Endothelial cell of umbilical vein (primary cell): ENCODE measurements around the gene ZBTB26. TPM values are rescaled to one million over a fixed set of nuclear protein-coding genes. Genes with fewer than 3 reads are reported as not detected.

Source experiments
- BruUV-seq: library from RNA; stranded (reverse); fragments of 400-500 nt; replicated peaks from 2 replicates; lab custom pipeline; 2021; lab: Mats Ljungman, UMichigan
- CTCF ChIA-PET: fragments of 300-600, 350-600 bp; sonication (Branson Sonifier 250); formaldehyde crosslinking; loops from one replicate; lab custom pipeline; 2021; ENCODE audit warnings: antibody characterized with exemption, inconsistent platforms; lab: Charles Lee
- POLR2A ChIA-PET: fragments of 300-600, 350-600 bp; sonication (Branson Sonifier 250); formaldehyde crosslinking; loops from one replicate; lab custom pipeline; 2021; ENCODE audit warnings: antibody characterized with exemption, inconsistent platforms; lab: Charles Lee
- DNase-seq: peaks from one replicate; pipeline ENCODE4 v3.0.0-alpha.2; 2011; ENCODE audit warnings: low read depth, low spot score
- FAIRE-seq: peaks from 2 replicates; lab custom pipeline; 2011; peaks lifted over from hg19 to GRCh38; lab: Jason Lieb, UNC
- H2AFZ ChIP-seq: 2 replicates; pipeline ENCODE4 v1.6.0; 2012; ENCODE audit warnings: low read depth, low read length, control low read depth, inconsistent platforms
- H3K27ac ChIP-seq: 2 replicates; pipeline ENCODE4 v1.5.1; 2011; ENCODE audit warnings: low read depth, mild to moderate bottlenecking, control low read depth, low read length, moderate library complexity; ENCODE audit not compliant: insufficient read depth
- H3K27me3 ChIP-seq, 2 experiments: 2 replicates each; pipeline versions ENCODE4 v1.6.0 to v1.6.1; 2011; ENCODE audit warnings: low read length in 2 of 2, mixed read lengths in 1 of 2; ENCODE audit not compliant: control insufficient read depth in 2 of 2, insufficient read depth in 2 of 2
- H3K36me3 ChIP-seq, 2 experiments: 2 replicates in 1 of 2; 3 replicates in 1 of 2; pipeline ENCODE4 v1.5.1; 2011; ENCODE audit warnings: low read length in 2 of 2, mild to moderate bottlenecking in 1 of 2, moderate library complexity in 1 of 2; ENCODE audit not compliant: control insufficient read depth in 2 of 2, insufficient read depth in 2 of 2; ENCODE audit errors: extremely low read depth in 1 of 2
- H3K4me1 ChIP-seq: 3 replicates; pipeline ENCODE4 v1.5.1; 2011; ENCODE audit warnings: mild to moderate bottlenecking, low read length; ENCODE audit not compliant: control insufficient read depth, insufficient read depth; ENCODE audit errors: extremely low read depth
- H3K4me2 ChIP-seq: 2 replicates; pipeline ENCODE4 v1.6.1; 2011; ENCODE audit warnings: low read length, control low read depth, mixed read lengths; ENCODE audit not compliant: insufficient read depth
- H3K4me3 ChIP-seq, 3 experiments: fragments of 200-600 bp in 1 of 3; sonication (generic), shearing (Covaris generic) in 1 of 3; replicated peaks in 1 of 3; 2 replicates each; pipeline ENCODE4 v1.5.1; 2011 to 2016; ENCODE audit warnings: control low read depth in 3 of 3, low read length in 3 of 3, mild to moderate bottlenecking in 2 of 3, inconsistent platforms in 1 of 3, low read depth in 1 of 3, moderate library complexity in 1 of 3; ENCODE audit not compliant: insufficient read depth in 1 of 3
- H3K79me2 ChIP-seq: 2 replicates; pipeline ENCODE4 v1.6.0; 2012; ENCODE audit warnings: low read length, inconsistent platforms; ENCODE audit not compliant: control insufficient read depth, insufficient read depth
- H3K9ac ChIP-seq: replicated peaks from 2 replicates; pipeline ENCODE3; 2011; ENCODE audit warnings: low read length, control low read depth; ENCODE audit not compliant: insufficient read depth; ENCODE audit errors: extremely low read depth
- H3K9me1 ChIP-seq: replicated peaks from 3 replicates; pipeline ENCODE4 v1.6.0; 2011; ENCODE audit warnings: mild to moderate bottlenecking, low read length; ENCODE audit not compliant: control insufficient read depth, insufficient read depth; ENCODE audit errors: extremely low read depth
- H3K9me3 ChIP-seq: replicated peaks from 2 replicates; pipeline ENCODE4 v1.5.1; 2012; ENCODE audit warnings: low read length, inconsistent platforms; ENCODE audit not compliant: control insufficient read depth, insufficient read depth
- H4K20me1 ChIP-seq: replicated peaks from 2 replicates; pipeline ENCODE3; 2011; ENCODE audit warnings: mild to moderate bottlenecking, low read length; ENCODE audit not compliant: control insufficient read depth, insufficient read depth; ENCODE audit errors: extremely low read depth
- EZH2 ChIP-seq: IDR thresholded peaks from 2 replicates; pipeline ENCODE4 v1.6.1; 2012; ENCODE audit warnings: borderline replicate concordance, low read depth, mild to moderate bottlenecking, moderate library complexity, low read length, inconsistent platforms; ENCODE audit not compliant: severe bottlenecking
- FOS ChIP-seq: IDR thresholded peaks from 2 replicates; pipeline ENCODE4 v1.6.1; 2011; ENCODE audit warnings: mild to moderate bottlenecking, low read length, moderate library complexity, borderline replicate concordance; ENCODE audit not compliant: insufficient read depth
- GATA2 ChIP-seq: IDR thresholded peaks from 2 replicates; pipeline ENCODE4 v1.7.0; 2011; ENCODE audit warnings: low read depth, mild to moderate bottlenecking, moderate library complexity, mixed read lengths, low read length; ENCODE audit not compliant: insufficient read length, insufficient read depth
- MYC ChIP-seq: IDR thresholded peaks from one replicate; pipeline ENCODE4 v1.6.1; 2011; ENCODE audit warnings: mild to moderate bottlenecking, low read depth, low read length
- POLR2A ChIP-seq: IDR thresholded peaks from 2 replicates; pipeline ENCODE4 v1.6.1; 2012; ENCODE audit warnings: low read depth, mild to moderate bottlenecking, control low read depth, low read length
- dilution Hi-C: fragments of 300-500 bp; cut with MboI; formaldehyde crosslinking; loops from one replicate; pipeline ENCODE4 v1.15.0; 2019; ENCODE audit warnings: low sequenced_read_pairs; ENCODE audit not compliant: extremely low pct_ligation_motif_present
- intact Hi-C: fragments of 100-400 bp; cut with micrococcal nuclease; formaldehyde crosslinking; loops from one replicate; pipeline ENCODE4 v1.10.0; 2022
- polyA plus RNA-seq, 4 experiments: library from polyadenylated mRNA; depleted of rRNA in 3 of 4; stranded (reverse) in 3 of 4; unstranded in 1 of 4; fragments of >200 nt; gene quantifications; 2 replicates each; pipeline versions ENCODE4 v1.2.1 to v1.2.3, GENCODE V29; 2011 to 2012; ENCODE audit warnings: missing spikeins in 1 of 4
- small RNA-seq: library from RNA; depleted of rRNA; stranded (forward); fragments of <200 nt; gene quantifications from one replicate; pipeline ENCODE3, GENCODE V24; 2012; ENCODE audit warnings: low replicate concordance, low read depth; ENCODE audit not compliant: insufficient read depth, insufficient read length
- total RNA-seq: library from RNA; stranded (reverse); gene quantifications from 2 replicates; pipeline ENCODE4 v1.2.3, GENCODE V29; 2021
- TF ChIP-seq, protein P1 (sequence below), 2 donors: IDR thresholded peaks; 1 replicate in 1 of 2; 2 replicates in 1 of 2; pipeline ENCODE4 v1.5.1; 2011; ENCODE audit warnings: low read length in 2 of 2, mild to moderate bottlenecking in 2 of 2, moderate library complexity in 2 of 2, control low read depth in 1 of 2, inconsistent platforms in 1 of 2, low read depth in 1 of 2; ENCODE audit not compliant: insufficient read depth in 1 of 2; ENCODE audit errors: extremely low read depth in 1 of 2
- TF ChIP-seq, protein P2 (sequence below): IDR thresholded peaks from 2 replicates; pipeline ENCODE4 v1.6.1; 2011; ENCODE audit not compliant: insufficient read depth, insufficient read length

Gene ZBTB26
- total and polyA plus RNA-seq, 2 donors (not counting 3 experiments of a cell fraction or from before 2014, with no cell fraction given) = 2.6 to 5.0 TPM

DNA sequence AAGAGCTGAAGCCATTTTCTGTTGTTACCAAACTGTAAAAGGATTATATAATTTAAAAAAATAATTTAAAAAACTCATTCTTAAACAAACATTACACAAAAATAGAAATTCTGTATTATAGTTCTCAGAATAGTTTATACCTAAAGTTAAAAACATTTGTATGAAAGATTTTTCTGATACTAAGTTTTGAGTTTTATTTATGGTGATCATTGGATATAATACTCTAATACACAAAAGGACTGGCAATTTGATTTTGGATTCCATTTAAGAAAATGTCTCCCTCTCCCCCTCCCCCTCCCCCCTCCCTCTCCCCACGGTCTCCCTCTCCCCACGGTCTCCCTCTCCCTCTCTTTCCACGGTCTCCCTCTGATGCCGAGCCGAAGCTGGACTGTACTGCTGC is 65.2 kb downstream of the ZBTB26 start:
- no peak overlapping the region for H3K27ac ChIP-seq
- no peak overlapping the region for H3K4me3 ChIP-seq
- no TSS peak for BruUV-seq
- TF ChIP-seq EZH2 (no peak), MYC (no peak), FOS (no peak), POLR2A (no peak), GATA2 (no peak)
- TF ChIP-seq, protein P1, sequence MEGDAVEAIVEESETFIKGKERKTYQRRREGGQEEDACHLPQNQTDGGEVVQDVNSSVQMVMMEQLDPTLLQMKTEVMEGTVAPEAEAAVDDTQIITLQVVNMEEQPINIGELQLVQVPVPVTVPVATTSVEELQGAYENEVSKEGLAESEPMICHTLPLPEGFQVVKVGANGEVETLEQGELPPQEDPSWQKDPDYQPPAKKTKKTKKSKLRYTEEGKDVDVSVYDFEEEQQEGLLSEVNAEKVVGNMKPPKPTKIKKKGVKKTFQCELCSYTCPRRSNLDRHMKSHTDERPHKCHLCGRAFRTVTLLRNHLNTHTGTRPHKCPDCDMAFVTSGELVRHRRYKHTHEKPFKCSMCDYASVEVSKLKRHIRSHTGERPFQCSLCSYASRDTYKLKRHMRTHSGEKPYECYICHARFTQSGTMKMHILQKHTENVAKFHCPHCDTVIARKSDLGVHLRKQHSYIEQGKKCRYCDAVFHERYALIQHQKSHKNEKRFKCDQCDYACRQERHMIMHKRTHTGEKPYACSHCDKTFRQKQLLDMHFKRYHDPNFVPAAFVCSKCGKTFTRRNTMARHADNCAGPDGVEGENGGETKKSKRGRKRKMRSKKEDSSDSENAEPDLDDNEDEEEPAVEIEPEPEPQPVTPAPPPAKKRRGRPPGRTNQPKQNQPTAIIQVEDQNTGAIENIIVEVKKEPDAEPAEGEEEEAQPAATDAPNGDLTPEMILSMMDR (IDR thresholded peaks at IDR 0.05; ENCODE audit: extremely low read depth in 1 of 2, insufficient read depth in 1 of 2, low read depth in 1 of 2, low read length in 2 of 2) = no peak
- TF ChIP-seq, protein P2, sequence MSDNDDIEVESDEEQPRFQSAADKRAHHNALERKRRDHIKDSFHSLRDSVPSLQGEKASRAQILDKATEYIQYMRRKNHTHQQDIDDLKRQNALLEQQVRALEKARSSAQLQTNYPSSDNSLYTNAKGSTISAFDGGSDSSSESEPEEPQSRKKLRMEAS = no peak
- CTCF ChIA-PET = no interaction called here
- H3K9ac ChIP-seq = no peak overlapping the region
- H2AFZ ChIP-seq = no peak overlapping the region
- H3K79me2 ChIP-seq = no peaks in the 10 kb centered on the region
- POLR2A ChIA-PET = no interaction called here
- no peaks in the 10 kb centered on the region for H3K9me1 ChIP-seq
- H3K9me3 ChIP-seq = no peaks in the 10 kb centered on the region
- no peaks in the 10 kb centered on the region for H3K27me3 ChIP-seq
- peaks cover 4 to 8% of the 10 kb centered on the region in 2 experiments for H3K36me3 ChIP-seq
- dilution Hi-C loops (no loop called here), intact Hi-C loops (no loop called here)
- DNase-seq (no peak), FAIRE-seq (no peak)
- H3K4me2 ChIP-seq = no peak overlapping the region
- H4K20me1 ChIP-seq = no peaks in the 10 kb centered on the region
- peaks cover 9% of the 10 kb centered on the region for H3K4me1 ChIP-seq

Small RNA genes within 50 kb of the gene (small RNA-seq; reads per million reads assigned to genes)
- gene RNY1P15 = not detected
- gene SNORD90 = 31.3 reads per million, percentile 87 among the genes with 10 or more reads in this experiment

Other genes starting within 250 kb of the ZBTB26 start
- gene OR1L4, start 207.5 kb downstream of the ZBTB26 start, total RNA-seq = not detected in 2 replicates
- not detected in 2 replicates for gene OR1L4, start 207.5 kb downstream of the ZBTB26 start, polyA plus RNA-seq
- not detected in 2 replicates for gene OR1L6, start 189.2 kb downstream of the ZBTB26 start, total RNA-seq
- gene OR1L6, start 189.2 kb downstream of the ZBTB26 start, polyA plus RNA-seq = not detected in 2 replicates
- not detected in 2 replicates for gene OR5C1, start 142.6 kb downstream of the ZBTB26 start, total RNA-seq
- not detected in 2 replicates for gene OR5C1, start 142.6 kb downstream of the ZBTB26 start, polyA plus RNA-seq
- gene OR1K1, start 131.4 kb downstream of the ZBTB26 start, total RNA-seq = not detected in 2 replicates
- gene OR1K1, start 131.4 kb downstream of the ZBTB26 start, polyA plus RNA-seq = not detected in 2 replicates
- 43.2 and 43.4 TPM in 2 replicates for gene PDCL, start 102.9 kb downstream of the ZBTB26 start, total RNA-seq
- gene PDCL, start 102.9 kb downstream of the ZBTB26 start, polyA plus RNA-seq = 15.2 and 20.4 TPM in 2 replicates
- 57.3 and 63.0 TPM in 2 replicates for gene RC3H2, start 26.2 kb downstream of the ZBTB26 start, total RNA-seq
- gene RC3H2, start 26.2 kb downstream of the ZBTB26 start, polyA plus RNA-seq = 22.4 and 25.3 TPM in 2 replicates
- gene ZBTB6, start 18.2 kb downstream of the ZBTB26 start, total RNA-seq = 5.5 and 6.5 TPM in 2 replicates
- gene ZBTB6, start 18.2 kb downstream of the ZBTB26 start, polyA plus RNA-seq = 1.0 and 1.6 TPM in 2 replicates
- gene RABGAP1, start 9.5 kb upstream of the ZBTB26 start, total RNA-seq = 43.1 and 53.6 TPM in 2 replicates
- 17.8 and 19.0 TPM in 2 replicates for gene RABGAP1, start 9.5 kb upstream of the ZBTB26 start, polyA plus RNA-seq
- 2.4 and 2.7 TPM in 2 replicates for gene GPR21, start 102.2 kb upstream of the ZBTB26 start, total RNA-seq
- gene GPR21, start 102.2 kb upstream of the ZBTB26 start, polyA plus RNA-seq = 0.36 and 0.62 TPM in 2 replicates